ENCODE data around the gene FCGBP. TPM values are rescaled to one million over a fixed set of nuclear protein-coding genes. Genes with fewer than 3 reads are reported as not detected.

The FCGBP gene
- total RNA-seq = 3.0 TPM

GRCh38 chr19:39934584-39935363 is at the start of gene FCGBP:
Gene FCGBP, minus strand, starts transcription at chr19:39934634.

GRCh38 chr19:39970675-39971379 is 36.4 kb upstream of the FCGBP start, which contains the start of gene PSMC4:
Gene PSMC4, plus strand, starts transcription at chr19:39971165. Its CDS starts 38 bp downstream, at chr19:39971203.

Other genes with a start within 250 kb of the FCGBP start
- 1.4 TPM for gene LGALS14, start 230.2 kb downstream of the FCGBP start, total RNA-seq
- not detected for gene CLC, start 196.6 kb downstream of the FCGBP start, total RNA-seq
- gene LEUTX, start 155.8 kb downstream of the FCGBP start, total RNA-seq = not detected
- 20.8 TPM for gene DYRK1B, start 100.5 kb downstream of the FCGBP start, total RNA-seq
- 120 TPM for gene FBL, start 88.3 kb downstream of the FCGBP start, total RNA-seq
- 91.1 TPM for gene PSMC4, start 36.5 kb upstream of the FCGBP start, total RNA-seq
- gene ZNF546, start 62.4 kb upstream of the FCGBP start, total RNA-seq = 16.1 TPM
- 40.6 TPM for gene ZNF780B, start 121.6 kb upstream of the FCGBP start, total RNA-seq
- gene ZNF780A, start 156.3 kb upstream of the FCGBP start, total RNA-seq = 34.6 TPM

Data from diencephalon (tissue), 1 donor.